HUDEP-2 (cell line): Measurements from ENCODE around the gene UBE2Q1.

ENCODE experiments used
- DNase-seq, 76 experiments: peaks; one replicate each; lab custom pipeline; 2025; ENCODE audit not compliant: unreplicated experiment in 76 of 76; lab: John Stamatoyannopoulos, UW

Gene UBE2Q1

GRCh38 chr1:154578058-154578418 lies 19.6 kb upstream of the UBE2Q1 start:
- no peak for DNase-seq

GRCh38 chr1:154577346-154578057 lies 19.0 kb upstream of the UBE2Q1 start:
- DNase-seq = no peak

- DNase-seq = no peak
These were observed 17.6 kb upstream of the UBE2Q1 start for GRCh38 chr1:154575951-154576566.

GRCh38 chr1:154575147-154575927 lies 16.9 kb upstream of the UBE2Q1 start:
- DNase-seq = no peak

GRCh38 chr1:154574716-154575115 lies 16.3 kb upstream of the UBE2Q1 start:
- peak in 57 of 76 experiments; percentile 5 to 78 (median 36) for DNase-seq

GRCh38 chr1:154573168-154573510 lies 14.7 kb upstream of the UBE2Q1 start:
- DNase-seq = no peak

GRCh38 chr1:154572468-154573167 lies 14.2 kb upstream of the UBE2Q1 start:
- DNase-seq = no peak

GRCh38 chr1:154571964-154572288 lies 13.5 kb upstream of the UBE2Q1 start:
- DNase-seq = no peak

- DNase-seq = no peak
These were observed 12.9 kb upstream of the UBE2Q1 start for GRCh38 chr1:154571244-154571963.

- no peak for DNase-seq
These were observed 9.8 kb upstream of the UBE2Q1 start for GRCh38 chr1:154568157-154568815.

- DNase-seq = peak in 54 of 76 experiments; percentile 1 to 64 (median 36)
These were observed 9.1 kb upstream of the UBE2Q1 start, which contains the start of gene CHRNB2 for GRCh38 chr1:154567386-154568156. Gene CHRNB2 (plus strand): TSS chr1:154567778. CDS start chr1:154568045, 267 bp downstream.

- DNase-seq = no peak
These were observed 7.4 kb upstream of the UBE2Q1 start for GRCh38 chr1:154565876-154566275.

- peak in 73 of 76 experiments; percentile 17 to 92 (median 77) for DNase-seq
These were observed 1.1 kb upstream of the UBE2Q1 start for GRCh38 chr1:154559466-154560044.

GRCh38 chr1:154558720-154559465 lies 431 bp upstream of the UBE2Q1 start:
- DNase-seq = peak; percentile 62 to 99 (median 98)

GRCh38 chr1:154557248-154557938 lies 1.1 kb downstream of the UBE2Q1 start:
- no peak for DNase-seq

- DNase-seq = no peak
These were observed 2.0 kb downstream of the UBE2Q1 start for GRCh38 chr1:154556422-154556821.
